ENCODE results near the gene SCARB1.

DNA sequence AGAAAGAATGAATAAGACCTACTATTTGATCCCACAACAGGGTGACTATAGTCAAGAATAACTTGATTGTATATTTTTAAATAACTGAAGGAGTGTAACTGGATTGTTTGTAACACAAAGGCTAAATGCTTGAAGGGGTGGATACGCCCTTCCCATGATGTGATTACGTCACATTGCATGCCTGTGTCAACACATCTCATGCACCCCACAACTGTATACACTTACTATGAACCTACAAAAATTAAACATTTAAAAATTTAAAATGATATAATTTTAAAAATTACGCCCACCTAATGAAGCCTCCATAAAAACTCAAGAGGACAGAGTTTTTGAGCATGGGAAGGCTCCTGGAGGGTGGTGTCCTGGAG lies 94.5 kb downstream of the SCARB1 start:
- no peak for TF ChIP-seq CTCF (conservative IDR thresholded peaks at IDR 0.05 in 1 of 2, IDR thresholded peaks at IDR 0.05 in 1 of 2; ENCODE audit: low read depth in 1 of 2, low read length in 2 of 2)
- TF ChIP-seq EZH2 (IDR thresholded peaks at IDR 0.05; ENCODE audit: low read length, missing control alignments), result no peak
